Amygdala (tissue), 56 donors: ENCODE results near the gene IL34.

Experiments used
- DNase-seq, 56 donors: peaks; one replicate each; lab custom pipeline; 2025; lab: John Stamatoyannopoulos, UW

The IL34 gene

GRCh38 chr16:70698901-70699300 lies 52.5 kb downstream of the IL34 start:
- no peak for DNase-seq

- DNase-seq, result peak in 1 of 56 donors; percentile 63
Measured at GRCh38 chr16:70699696-70700095, 53.3 kb downstream of the IL34 start.

GRCh38 chr16:70700101-70701020 lies 54.0 kb downstream of the IL34 start:
- DNase-seq, result peak in 51 of 56 donors; percentile 31 to 90 (median 72)

- DNase-seq, result no peak
Measured at GRCh38 chr16:70701036-70701435, 54.7 kb downstream of the IL34 start.

- no peak for DNase-seq
Measured at GRCh38 chr16:70701596-70701995, 55.2 kb downstream of the IL34 start.

GRCh38 chr16:70701998-70702397 lies 55.6 kb downstream of the IL34 start:
- DNase-seq, result no peak

- DNase-seq, result no peak
Measured at GRCh38 chr16:70702624-70703023, 56.3 kb downstream of the IL34 start.

GRCh38 chr16:70703041-70703834 lies 56.9 kb downstream of the IL34 start:
- DNase-seq, result peak in 28 of 56 donors; percentile 25 to 79 (median 44)

- DNase-seq, result no peak
Measured at GRCh38 chr16:70703835-70704381, 57.5 kb downstream of the IL34 start.

- DNase-seq, result no peak
Measured at GRCh38 chr16:70704586-70704985, 58.2 kb downstream of the IL34 start.

- DNase-seq, result no peak
Measured at GRCh38 chr16:70705056-70705455, 58.7 kb downstream of the IL34 start.

GRCh38 chr16:70706948-70707465 lies 60.6 kb downstream of the IL34 start:
- DNase-seq, result peak in 1 of 56 donors; percentile 23

GRCh38 chr16:70708366-70709246 lies 62.2 kb downstream of the IL34 start:
- peak in 1 of 56 donors; percentile 19 for DNase-seq

GRCh38 chr16:70709457-70709856 lies 63.1 kb downstream of the IL34 start:
- DNase-seq, result no peak

- DNase-seq, result no peak
Measured at GRCh38 chr16:70709942-70710341, 63.6 kb downstream of the IL34 start.
